GM12878 (cell line): Measurements from ENCODE around the gene CPSF4. TPM values are rescaled to one million over a fixed set of nuclear protein-coding genes. Genes with fewer than 3 reads are reported as not detected.

ENCODE experiments used
- CBFB ChIP-seq: IDR thresholded peaks from 2 replicates; pipeline ENCODE4 v1.6.1; 2016; ENCODE audit warnings: antibody characterized with exemption, low read depth
- CEBPB ChIP-seq, 2 experiments: fragments of 150-350 bp in 1 of 2; IDR thresholded peaks; 2 replicates each; pipeline ENCODE4 v1.6.1; 2012 to 2014; ENCODE audit warnings: low read depth in 2 of 2, low read length in 2 of 2, borderline replicate concordance in 1 of 2, inconsistent platforms in 1 of 2
- CHD2 ChIP-seq: IDR thresholded peaks from 2 replicates; pipeline ENCODE4 v1.6.1; 2011; ENCODE audit warnings: low read depth, low read length, improper control_type of control experiment, borderline replicate concordance
- CREM ChIP-seq: IDR thresholded peaks from 2 replicates; pipeline ENCODE4 v1.6.1; 2014; ENCODE audit warnings: antibody characterized with exemption, low read depth
- FOXK2 ChIP-seq: fragments of 450-650 bp; IDR thresholded peaks from 2 replicates; pipeline ENCODE4 v1.6.1; 2017; ENCODE audit warnings: mild to moderate bottlenecking, moderate library complexity
- HDAC6 ChIP-seq: fragments of 200-600 bp; sonication (generic); IDR thresholded peaks from one replicate; pipeline ENCODE4 v1.8.0; 2017; ENCODE audit warnings: antibody characterized with exemption; ENCODE audit not compliant: unreplicated experiment
- IKZF1 ChIP-seq: fragments of 450-650 bp; conservative IDR thresholded peaks from 2 replicates; pipeline ENCODE4 v1.6.1; 2017; ENCODE audit warnings: antibody characterized with exemption, mild to moderate bottlenecking
- MEF2A ChIP-seq: IDR thresholded peaks from 2 replicates; pipeline ENCODE4 v1.6.1; 2011; ENCODE audit warnings: low read depth, mild to moderate bottlenecking, low read length, moderate library complexity; ENCODE audit not compliant: insufficient read depth
- MEF2B ChIP-seq: fragments of 450-650 bp; IDR thresholded peaks from 2 replicates; pipeline ENCODE4 v1.6.1; 2018; ENCODE audit warnings: mild to moderate bottlenecking, moderate library complexity; ENCODE audit not compliant: partially characterized antibody, poor library complexity, severe bottlenecking
- MTA2 ChIP-seq: fragments of 450-650 bp; IDR thresholded peaks from 2 replicates; pipeline ENCODE4 v1.6.1; 2016; ENCODE audit warnings: low read depth, mild to moderate bottlenecking, moderate library complexity
- MYC ChIP-seq: IDR thresholded peaks from 2 replicates; pipeline ENCODE4 v1.6.1; 2011; ENCODE audit warnings: mild to moderate bottlenecking, low read length, moderate library complexity, inconsistent platforms; ENCODE audit not compliant: insufficient read depth, insufficient replicate concordance, insufficient read length, severe bottlenecking
- RUNX3 ChIP-seq: IDR thresholded peaks from 2 replicates; pipeline ENCODE4 v1.6.1; 2012; ENCODE audit warnings: low read length, inconsistent platforms
- SIN3A ChIP-seq: IDR thresholded peaks from 2 replicates; pipeline ENCODE4 v1.6.1; 2012; ENCODE audit warnings: low read depth, low read length, improper control_type of control experiment
- SMAD1 ChIP-seq: fragments of 450-650 bp; IDR thresholded peaks from 2 replicates; pipeline ENCODE4 v1.6.1; 2018; ENCODE audit warnings: mild to moderate bottlenecking, low read depth; ENCODE audit not compliant: partially characterized antibody
- SMARCA5 ChIP-seq: fragments of 450-650 bp; IDR thresholded peaks from 2 replicates; pipeline ENCODE4 v1.6.1; 2017; ENCODE audit warnings: mild to moderate bottlenecking
- YBX1 ChIP-seq: fragments of 450-650 bp; IDR thresholded peaks from 2 replicates; pipeline ENCODE4 v1.6.1; 2016; ENCODE audit warnings: antibody characterized with exemption
- YY1 ChIP-seq: IDR thresholded peaks from 2 replicates; pipeline ENCODE4 v1.6.1; 2011; ENCODE audit warnings: low read depth, mild to moderate bottlenecking, low read length
- ZNF207 ChIP-seq: fragments of 450-650 bp; IDR thresholded peaks from 2 replicates; pipeline ENCODE4 v1.6.1; 2014; ENCODE audit warnings: antibody characterized with exemption, mild to moderate bottlenecking, borderline replicate concordance
- polyA plus RNA-seq, 11 experiments: library from polyadenylated mRNA; depleted of rRNA in 4 of 11; unstranded in 6 of 11; stranded (reverse) in 5 of 11; fragments of >200 nt; fragmentation: Nextera tagmentation in 4 of 11; fragmentation: Illumina TruSeq in 1 of 11; extraction: Ambion mirVana in 4 of 11; extraction: Trizol in 1 of 11; gene quantifications; 1 replicate in 1 of 11; 2 replicates in 10 of 11; pipeline versions ENCODE4 v1.2.1 to v1.2.3, GENCODE V29; 2011 to 2016; ENCODE audit warnings: inconsistent platforms in 2 of 11, missing spikeins in 2 of 11, low read depth in 1 of 11
- total RNA-seq, 4 experiments: library from RNA; depleted of rRNA in 3 of 4; stranded (reverse); fragments of >200 nt in 3 of 4; fragmentation: Illumina TruSeq in 1 of 4; extraction: Trizol in 1 of 4; gene quantifications; 2 replicates each; pipeline versions ENCODE4 v1.2.1 to v1.2.3, GENCODE V29; 2013 to 2021
- TF ChIP-seq, protein P1 (sequence below): IDR thresholded peaks from 2 replicates; pipeline ENCODE4 v1.6.1; 2012; ENCODE audit warnings: low read depth, low read length, improper control_type of control experiment
- TF ChIP-seq, protein P2 (sequence below): fragments of 150-350 bp; IDR thresholded peaks from 2 replicates; pipeline ENCODE4 v1.6.1; 2014; ENCODE audit warnings: mild to moderate bottlenecking, low read depth, low read length
- TF ChIP-seq, protein P3 (sequence below): fragments of 450-650 bp; IDR thresholded peaks from 2 replicates; pipeline ENCODE4 v1.6.1; 2016; ENCODE audit warnings: mild to moderate bottlenecking
- TF ChIP-seq, protein P4 (sequence below): fragments of 450-650 bp; IDR thresholded peaks from 2 replicates; pipeline ENCODE4 v1.6.1; 2017; ENCODE audit warnings: borderline replicate concordance
- TF ChIP-seq, protein P5 (sequence below), 3 experiments: IDR thresholded peaks in 2 of 3; conservative IDR thresholded peaks in 1 of 3; 2 replicates each; pipeline ENCODE4 v1.5.1; 2011; ENCODE audit warnings: low read depth in 3 of 3, low read length in 3 of 3, mild to moderate bottlenecking in 3 of 3, control low read depth in 2 of 3, moderate library complexity in 2 of 3, inconsistent platforms in 1 of 3, mixed read lengths in 1 of 3; ENCODE audit not compliant: control insufficient read depth in 2 of 3, insufficient read depth in 1 of 3; ENCODE audit errors: extremely low read depth in 1 of 3

Gene CPSF4
- total and polyA plus RNA-seq, 10 of the 15 experiments (the other 5 are each of a cell fraction or from before 2014, with no cell fraction given) = 13.6 to 70.1 (median 45.0) TPM

DNA sequence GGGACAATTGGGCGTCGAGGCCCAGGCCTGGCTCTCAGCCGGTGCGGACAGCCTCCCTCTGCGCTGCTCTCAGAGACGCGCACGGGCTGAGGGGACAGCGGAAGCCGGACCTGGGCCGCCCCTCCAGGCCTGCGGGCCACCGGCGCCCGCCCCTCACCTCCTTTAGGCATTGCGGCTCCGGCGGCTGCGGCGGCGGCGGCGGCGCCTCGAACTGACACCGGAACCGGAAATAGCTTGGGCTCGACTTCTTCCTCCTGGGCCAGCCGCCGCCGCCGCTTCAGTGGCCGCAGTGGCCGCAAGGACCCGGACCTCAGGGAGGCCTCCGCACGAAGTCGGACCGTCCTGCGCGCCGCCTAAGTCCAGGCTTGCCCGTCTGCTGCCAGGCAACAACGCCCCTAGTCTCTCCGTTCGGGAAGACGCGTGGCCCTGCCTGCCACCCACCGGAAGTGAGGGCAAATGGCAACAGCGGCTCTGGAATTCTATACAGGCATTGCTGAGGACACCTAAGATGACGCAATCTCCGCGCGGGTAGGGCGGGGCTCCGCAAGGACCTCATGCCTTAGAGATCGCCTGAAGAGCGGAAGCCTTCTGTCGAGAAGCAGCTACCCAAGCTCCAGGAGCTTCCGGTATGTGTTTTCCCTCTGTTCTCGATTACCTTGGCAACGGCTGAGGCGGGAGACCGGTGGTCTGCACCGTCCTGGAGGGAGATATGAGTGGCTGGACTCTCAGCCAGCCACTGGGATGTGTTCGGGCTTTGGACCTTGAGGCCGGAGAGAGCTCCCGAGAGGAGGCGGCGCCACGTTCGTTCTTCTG is 30.2 kb upstream of the CPSF4 start, which contains the start of the genes BUD31 and PDAP1 (continued):
- TF ChIP-seq MEF2B (peak; percentile 56), MTA2 (peak; percentile 27; the same call in 1 of the 2 replicates), IKZF1 (peak; percentile 93), MYC (peak; percentile 85), CEBPB (IDR thresholded peaks at IDR 0.05; ENCODE audit: borderline replicate concordance in 1 of 2, low read depth in 2 of 2, low read length in 2 of 2) (peak in 1 of 2 experiments; percentile 99; a peak in 2 of 4 replicates), SIN3A (no peak; the same call in 1 of the 2 replicates), FOXK2 (peak; percentile 82), CBFB (peak; percentile 88; the same call in 1 of the 2 replicates), CREM (peak; percentile 82), CHD2 (peak; percentile 78), SMARCA5 (peak; percentile 54; the same call in 1 of the 2 replicates), HDAC6 (no peak), YY1 (peak; percentile 21; the same call in 1 of the 2 replicates), MEF2A (no peak), YBX1 (no peak), RUNX3 (peak; percentile 73), SMAD1 (peak; percentile 64), ZNF207 (peak; percentile 99)
- TF ChIP-seq, protein P1, sequence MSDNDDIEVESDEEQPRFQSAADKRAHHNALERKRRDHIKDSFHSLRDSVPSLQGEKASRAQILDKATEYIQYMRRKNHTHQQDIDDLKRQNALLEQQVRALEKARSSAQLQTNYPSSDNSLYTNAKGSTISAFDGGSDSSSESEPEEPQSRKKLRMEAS = peak; percentile 79
- TF ChIP-seq, protein P2, sequence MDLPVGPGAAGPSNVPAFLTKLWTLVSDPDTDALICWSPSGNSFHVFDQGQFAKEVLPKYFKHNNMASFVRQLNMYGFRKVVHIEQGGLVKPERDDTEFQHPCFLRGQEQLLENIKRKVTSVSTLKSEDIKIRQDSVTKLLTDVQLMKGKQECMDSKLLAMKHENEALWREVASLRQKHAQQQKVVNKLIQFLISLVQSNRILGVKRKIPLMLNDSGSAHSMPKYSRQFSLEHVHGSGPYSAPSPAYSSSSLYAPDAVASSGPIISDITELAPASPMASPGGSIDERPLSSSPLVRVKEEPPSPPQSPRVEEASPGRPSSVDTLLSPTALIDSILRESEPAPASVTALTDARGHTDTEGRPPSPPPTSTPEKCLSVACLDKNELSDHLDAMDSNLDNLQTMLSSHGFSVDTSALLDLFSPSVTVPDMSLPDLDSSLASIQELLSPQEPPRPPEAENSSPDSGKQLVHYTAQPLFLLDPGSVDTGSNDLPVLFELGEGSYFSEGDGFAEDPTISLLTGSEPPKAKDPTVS = peak; percentile 5; the same call in 1 of the 2 replicates
- TF ChIP-seq, protein P3, sequence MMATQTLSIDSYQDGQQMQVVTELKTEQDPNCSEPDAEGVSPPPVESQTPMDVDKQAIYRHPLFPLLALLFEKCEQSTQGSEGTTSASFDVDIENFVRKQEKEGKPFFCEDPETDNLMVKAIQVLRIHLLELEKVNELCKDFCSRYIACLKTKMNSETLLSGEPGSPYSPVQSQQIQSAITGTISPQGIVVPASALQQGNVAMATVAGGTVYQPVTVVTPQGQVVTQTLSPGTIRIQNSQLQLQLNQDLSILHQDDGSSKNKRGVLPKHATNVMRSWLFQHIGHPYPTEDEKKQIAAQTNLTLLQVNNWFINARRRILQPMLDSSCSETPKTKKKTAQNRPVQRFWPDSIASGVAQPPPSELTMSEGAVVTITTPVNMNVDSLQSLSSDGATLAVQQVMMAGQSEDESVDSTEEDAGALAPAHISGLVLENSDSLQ = peak; percentile 59; the same call in 1 of the 2 replicates
- TF ChIP-seq, protein P4, sequence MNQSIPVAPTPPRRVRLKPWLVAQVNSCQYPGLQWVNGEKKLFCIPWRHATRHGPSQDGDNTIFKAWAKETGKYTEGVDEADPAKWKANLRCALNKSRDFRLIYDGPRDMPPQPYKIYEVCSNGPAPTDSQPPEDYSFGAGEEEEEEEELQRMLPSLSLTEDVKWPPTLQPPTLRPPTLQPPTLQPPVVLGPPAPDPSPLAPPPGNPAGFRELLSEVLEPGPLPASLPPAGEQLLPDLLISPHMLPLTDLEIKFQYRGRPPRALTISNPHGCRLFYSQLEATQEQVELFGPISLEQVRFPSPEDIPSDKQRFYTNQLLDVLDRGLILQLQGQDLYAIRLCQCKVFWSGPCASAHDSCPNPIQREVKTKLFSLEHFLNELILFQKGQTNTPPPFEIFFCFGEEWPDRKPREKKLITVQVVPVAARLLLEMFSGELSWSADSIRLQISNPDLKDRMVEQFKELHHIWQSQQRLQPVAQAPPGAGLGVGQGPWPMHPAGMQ = peak; percentile 96
- TF ChIP-seq, protein P5, sequence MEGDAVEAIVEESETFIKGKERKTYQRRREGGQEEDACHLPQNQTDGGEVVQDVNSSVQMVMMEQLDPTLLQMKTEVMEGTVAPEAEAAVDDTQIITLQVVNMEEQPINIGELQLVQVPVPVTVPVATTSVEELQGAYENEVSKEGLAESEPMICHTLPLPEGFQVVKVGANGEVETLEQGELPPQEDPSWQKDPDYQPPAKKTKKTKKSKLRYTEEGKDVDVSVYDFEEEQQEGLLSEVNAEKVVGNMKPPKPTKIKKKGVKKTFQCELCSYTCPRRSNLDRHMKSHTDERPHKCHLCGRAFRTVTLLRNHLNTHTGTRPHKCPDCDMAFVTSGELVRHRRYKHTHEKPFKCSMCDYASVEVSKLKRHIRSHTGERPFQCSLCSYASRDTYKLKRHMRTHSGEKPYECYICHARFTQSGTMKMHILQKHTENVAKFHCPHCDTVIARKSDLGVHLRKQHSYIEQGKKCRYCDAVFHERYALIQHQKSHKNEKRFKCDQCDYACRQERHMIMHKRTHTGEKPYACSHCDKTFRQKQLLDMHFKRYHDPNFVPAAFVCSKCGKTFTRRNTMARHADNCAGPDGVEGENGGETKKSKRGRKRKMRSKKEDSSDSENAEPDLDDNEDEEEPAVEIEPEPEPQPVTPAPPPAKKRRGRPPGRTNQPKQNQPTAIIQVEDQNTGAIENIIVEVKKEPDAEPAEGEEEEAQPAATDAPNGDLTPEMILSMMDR (IDR thresholded peaks at IDR 0.05 in 2 of 3, conservative IDR thresholded peaks at IDR 0.05 in 1 of 3; ENCODE audit: control insufficient read depth in 2 of 3, extremely low read depth in 1 of 3, insufficient read depth in 1 of 3, low read depth in 3 of 3, low read length in 3 of 3) = no peak
